Loucy (cell line): ENCODE measurements around the gene SLC11A1.

ENCODE experiments used
- H2AFZ ChIP-seq: fragments of 200-600 bp; sonication (generic); 2 replicates; pipeline ENCODE4 v1.6.0; 2016; ENCODE audit warnings: antibody characterized with exemption, mild to moderate bottlenecking, low read length, moderate library complexity
- H3F3A ChIP-seq: fragments of 200-600 bp; 2 replicates; pipeline ENCODE4 v1.6.0; 2016; ENCODE audit warnings: antibody characterized with exemption, low read depth, mild to moderate bottlenecking
- H3K27me3 ChIP-seq: fragments of 200-600 bp; sonication (generic); 2 replicates; pipeline ENCODE4 v1.6.1; 2014; ENCODE audit warnings: low read length, mild to moderate bottlenecking; ENCODE audit not compliant: insufficient read depth, poor library complexity, severe bottlenecking
- H3K36me3 ChIP-seq: fragments of 200-600 bp; sonication (generic); 2 replicates; pipeline ENCODE4 v1.6.1; 2016; ENCODE audit warnings: low read length; ENCODE audit not compliant: insufficient read depth
- H3K4me1 ChIP-seq: fragments of 200-600 bp; sonication (generic); 2 replicates; pipeline ENCODE4 v1.5.1; 2014; ENCODE audit warnings: low read length, mild to moderate bottlenecking; ENCODE audit not compliant: insufficient read depth, poor library complexity, severe bottlenecking
- H3K4me2 ChIP-seq: fragments of 200-600 bp; sonication (generic); 2 replicates; pipeline ENCODE4 v1.6.0; 2014; ENCODE audit warnings: antibody characterized with exemption, low read length, low read depth, mild to moderate bottlenecking; ENCODE audit not compliant: poor library complexity, severe bottlenecking
- H3K4me3 ChIP-seq: fragments of 200-600 bp; sonication (generic); 2 replicates; pipeline ENCODE4 v1.5.1; 2014; ENCODE audit warnings: low read length, mild to moderate bottlenecking, mixed read lengths; ENCODE audit not compliant: poor library complexity, severe bottlenecking
- H3K79me2 ChIP-seq: fragments of 200-600 bp; sonication (generic); 2 replicates; pipeline ENCODE4 v1.6.1; 2014; ENCODE audit warnings: low read length; ENCODE audit not compliant: insufficient read depth
- H3K9ac ChIP-seq: fragments of 200-600 bp; sonication (generic); 2 replicates; pipeline ENCODE4 v1.6.0; 2014; ENCODE audit warnings: mild to moderate bottlenecking, low read depth, low read length, moderate library complexity; ENCODE audit not compliant: poor library complexity, severe bottlenecking
- H3K9me2 ChIP-seq: fragments of 200-600 bp; sonication (generic); replicated peaks from 2 replicates; pipeline ENCODE4 v1.6.1; 2016; ENCODE audit warnings: low read depth, low read length, mixed read lengths
- H3K9me3 ChIP-seq: fragments of 200-600 bp; sonication (generic); 2 replicates; pipeline ENCODE4 v1.6.1; 2014; ENCODE audit warnings: mild to moderate bottlenecking, antibody characterized with exemption, low read length, low read depth; ENCODE audit not compliant: insufficient read depth
- H4K20me1 ChIP-seq: fragments of 200-600 bp; sonication (generic); 2 replicates; pipeline ENCODE4 v1.6.0; 2014; ENCODE audit warnings: antibody characterized with exemption, low read length, mild to moderate bottlenecking; ENCODE audit not compliant: insufficient read depth, poor library complexity, severe bottlenecking
- EZH2phosphoT487 ChIP-seq: fragments of 200-600 bp; IDR thresholded peaks from 2 replicates; pipeline ENCODE4 v1.6.1; 2018; ENCODE audit warnings: antibody characterized with exemption, mild to moderate bottlenecking, moderate library complexity, borderline replicate concordance
- TF ChIP-seq, protein P1 (sequence below): fragments of 200-600 bp; sonication (generic); conservative IDR thresholded peaks from 2 replicates; pipeline ENCODE4 v1.5.1; 2014; ENCODE audit warnings: mild to moderate bottlenecking, antibody characterized with exemption, low read length

Gene SLC11A1

DNA sequence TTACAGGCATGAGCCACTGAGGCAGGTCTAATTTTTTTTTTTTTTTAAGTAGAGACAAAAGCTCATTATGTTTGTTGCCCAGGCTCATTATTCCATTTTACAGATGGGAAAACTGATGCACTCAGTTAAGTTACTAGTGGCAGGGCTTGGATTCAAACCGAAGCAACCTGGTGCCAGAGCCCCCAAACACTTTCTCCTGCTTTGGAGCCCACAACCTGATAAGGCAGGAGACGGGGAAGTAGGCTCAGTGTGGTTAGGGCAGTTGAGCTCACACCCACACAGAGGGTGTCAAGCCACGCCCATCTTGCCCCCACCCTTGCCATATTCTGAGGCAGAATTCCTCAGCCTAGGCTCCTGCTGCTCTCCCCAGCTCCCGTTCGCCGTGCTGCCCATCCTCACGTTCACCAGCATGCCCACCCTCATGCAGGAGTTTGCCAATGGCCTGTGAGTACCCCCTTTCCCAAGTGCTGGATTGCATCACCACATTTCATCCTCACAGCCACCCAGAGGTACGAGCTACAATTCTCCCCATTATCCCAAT lies 11.7 kb downstream of the SLC11A1 start:
- H3K4me3 ChIP-seq, result no peak overlapping the region
- H3K36me3 ChIP-seq, result no peaks in the 10 kb centered on the region
- no peaks in the 10 kb centered on the region for H3K9me3 ChIP-seq
- no peaks in the 10 kb centered on the region for H3K27me3 ChIP-seq
- no peak overlapping the region for H3K9ac ChIP-seq
- peaks cover 33% of the 10 kb centered on the region for H3K4me1 ChIP-seq
- H3K4me2 ChIP-seq, result peak overlapping the region; percentile 74
- H4K20me1 ChIP-seq, result no peaks in the 10 kb centered on the region
- no peak for TF ChIP-seq EZH2phosphoT487
- TF ChIP-seq, protein P1, sequence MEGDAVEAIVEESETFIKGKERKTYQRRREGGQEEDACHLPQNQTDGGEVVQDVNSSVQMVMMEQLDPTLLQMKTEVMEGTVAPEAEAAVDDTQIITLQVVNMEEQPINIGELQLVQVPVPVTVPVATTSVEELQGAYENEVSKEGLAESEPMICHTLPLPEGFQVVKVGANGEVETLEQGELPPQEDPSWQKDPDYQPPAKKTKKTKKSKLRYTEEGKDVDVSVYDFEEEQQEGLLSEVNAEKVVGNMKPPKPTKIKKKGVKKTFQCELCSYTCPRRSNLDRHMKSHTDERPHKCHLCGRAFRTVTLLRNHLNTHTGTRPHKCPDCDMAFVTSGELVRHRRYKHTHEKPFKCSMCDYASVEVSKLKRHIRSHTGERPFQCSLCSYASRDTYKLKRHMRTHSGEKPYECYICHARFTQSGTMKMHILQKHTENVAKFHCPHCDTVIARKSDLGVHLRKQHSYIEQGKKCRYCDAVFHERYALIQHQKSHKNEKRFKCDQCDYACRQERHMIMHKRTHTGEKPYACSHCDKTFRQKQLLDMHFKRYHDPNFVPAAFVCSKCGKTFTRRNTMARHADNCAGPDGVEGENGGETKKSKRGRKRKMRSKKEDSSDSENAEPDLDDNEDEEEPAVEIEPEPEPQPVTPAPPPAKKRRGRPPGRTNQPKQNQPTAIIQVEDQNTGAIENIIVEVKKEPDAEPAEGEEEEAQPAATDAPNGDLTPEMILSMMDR, result no peak
- H2AFZ ChIP-seq, result no peak overlapping the region; the same call in 1 of the 2 replicates
- peaks cover 13% of the 10 kb centered on the region for H3K79me2 ChIP-seq
- H3F3A ChIP-seq, result 0 out of 2 replicates have a peak, but pooled peaks cover 2% of the 10 kb centered on the region
- H3K9me2 ChIP-seq, result no peaks in the 10 kb centered on the region

DNA sequence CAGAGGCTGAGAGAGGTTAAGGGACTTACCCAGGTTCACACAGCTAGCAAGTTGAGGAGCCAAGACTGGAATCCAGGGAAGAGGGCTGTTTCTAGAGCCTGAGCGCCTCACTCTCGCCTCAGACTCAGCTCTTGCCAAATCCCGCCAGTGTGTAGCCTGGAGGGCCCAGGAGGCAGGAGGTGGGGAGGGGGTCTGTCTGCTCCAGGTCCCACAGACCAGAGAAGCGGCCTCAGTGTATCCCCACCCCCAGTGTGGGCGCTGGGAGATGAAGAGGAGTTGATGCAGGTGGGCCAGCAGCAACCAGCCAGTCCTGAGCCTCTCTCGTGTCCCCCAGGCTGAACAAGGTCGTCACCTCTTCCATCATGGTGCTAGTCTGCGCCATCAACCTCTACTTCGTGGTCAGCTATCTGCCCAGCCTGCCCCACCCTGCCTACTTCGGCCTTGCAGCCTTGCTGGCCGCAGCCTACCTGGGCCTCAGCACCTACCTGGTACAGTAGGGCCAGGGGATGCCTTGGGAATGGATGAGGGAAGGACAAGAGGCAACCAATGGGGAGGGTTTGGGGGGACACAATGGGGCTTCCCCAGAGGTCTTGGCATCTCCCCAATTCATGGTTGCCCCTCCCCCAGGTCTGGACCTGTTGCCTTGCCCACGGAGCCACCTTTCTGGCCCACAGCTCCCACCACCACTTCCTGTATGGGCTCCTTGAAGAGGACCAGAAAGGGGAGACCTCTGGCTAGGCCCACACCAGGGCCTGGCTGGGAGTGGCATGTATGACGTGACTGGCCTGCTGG lies 12.4 kb downstream of the SLC11A1 start:
- TF ChIP-seq EZH2phosphoT487, result no peak
- TF ChIP-seq, protein P1, result no peak
- Histone ChIP-seq H3K9me2 (no peaks in the 10 kb centered on the region), H3K9me3 (no peaks in the 10 kb centered on the region), H3K4me2 (peak overlapping the region; percentile 74), H2AFZ (no peak overlapping the region; the same call in 1 of the 2 replicates), H3K9ac (peak overlapping the region; percentile 32), H3K79me2 (peaks cover 19% of the 10 kb centered on the region), H3K4me1 (peaks cover 33% of the 10 kb centered on the region), H4K20me1 (no peaks in the 10 kb centered on the region), H3K27me3 (no peaks in the 10 kb centered on the region), H3F3A (0 out of 2 replicates have a peak, but pooled peaks cover 2% of the 10 kb centered on the region), H3K36me3 (no peaks in the 10 kb centered on the region), H3K4me3 (no peak overlapping the region)

DNA sequence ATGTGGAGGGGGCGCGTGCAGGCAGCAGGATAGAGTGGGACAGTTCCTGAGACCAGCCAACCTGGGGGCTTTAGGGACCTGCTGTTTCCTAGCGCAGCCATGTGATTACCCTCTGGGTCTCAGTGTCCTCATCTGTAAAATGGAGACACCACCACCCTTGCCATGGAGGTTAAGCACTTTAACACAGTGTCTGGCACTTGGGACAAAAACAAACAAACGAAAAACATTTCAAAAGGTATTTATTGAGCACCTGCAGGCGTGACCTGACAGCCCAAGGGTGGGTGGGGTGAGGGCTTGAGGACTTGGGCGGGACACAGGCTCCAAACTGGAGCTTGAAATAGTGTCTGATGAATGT lies 13.0 kb downstream of the SLC11A1 start:
- TF ChIP-seq EZH2phosphoT487, result no peak
- TF ChIP-seq, protein P1, result no peak
- H3K4me1 ChIP-seq, result peaks cover 33% of the 10 kb centered on the region
- H3K4me2 ChIP-seq, result peak overlapping the region; percentile 74
- H3K9me2 ChIP-seq, result no peaks in the 10 kb centered on the region
- H3K9me3 ChIP-seq, result no peaks in the 10 kb centered on the region
- H3K36me3 ChIP-seq, result no peaks in the 10 kb centered on the region
- no peak overlapping the region for H2AFZ ChIP-seq
- H4K20me1 ChIP-seq, result no peaks in the 10 kb centered on the region
- no peaks in the 10 kb centered on the region for H3K27me3 ChIP-seq
- 0 out of 2 replicates have a peak, but pooled peaks cover 2% of the 10 kb centered on the region for H3F3A ChIP-seq
- peak overlapping the region; percentile 63 for H3K9ac ChIP-seq
- no peak overlapping the region for H3K4me3 ChIP-seq
- H3K79me2 ChIP-seq, result peaks cover 20% of the 10 kb centered on the region
